ENCODE results near the gene TCEANC. TPM values are rescaled to one million over a fixed set of nuclear protein-coding genes. Genes with fewer than 3 reads are reported as not detected.
"Not testable (repeated sequence)": the region's sequence is repeated elsewhere in the genome, so short reads cannot be mapped to it uniquely, and the experiment has no call there.

TCEANC gene
- total RNA-seq, 1 experiment from 2014 or later, result 3.1 TPM

- TF ChIP-seq, protein P1, sequence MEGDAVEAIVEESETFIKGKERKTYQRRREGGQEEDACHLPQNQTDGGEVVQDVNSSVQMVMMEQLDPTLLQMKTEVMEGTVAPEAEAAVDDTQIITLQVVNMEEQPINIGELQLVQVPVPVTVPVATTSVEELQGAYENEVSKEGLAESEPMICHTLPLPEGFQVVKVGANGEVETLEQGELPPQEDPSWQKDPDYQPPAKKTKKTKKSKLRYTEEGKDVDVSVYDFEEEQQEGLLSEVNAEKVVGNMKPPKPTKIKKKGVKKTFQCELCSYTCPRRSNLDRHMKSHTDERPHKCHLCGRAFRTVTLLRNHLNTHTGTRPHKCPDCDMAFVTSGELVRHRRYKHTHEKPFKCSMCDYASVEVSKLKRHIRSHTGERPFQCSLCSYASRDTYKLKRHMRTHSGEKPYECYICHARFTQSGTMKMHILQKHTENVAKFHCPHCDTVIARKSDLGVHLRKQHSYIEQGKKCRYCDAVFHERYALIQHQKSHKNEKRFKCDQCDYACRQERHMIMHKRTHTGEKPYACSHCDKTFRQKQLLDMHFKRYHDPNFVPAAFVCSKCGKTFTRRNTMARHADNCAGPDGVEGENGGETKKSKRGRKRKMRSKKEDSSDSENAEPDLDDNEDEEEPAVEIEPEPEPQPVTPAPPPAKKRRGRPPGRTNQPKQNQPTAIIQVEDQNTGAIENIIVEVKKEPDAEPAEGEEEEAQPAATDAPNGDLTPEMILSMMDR (conservative IDR thresholded peaks at IDR 0.05; ENCODE audit: low read depth, low read length), result no peak
- TF ChIP-seq EZH2 (IDR thresholded peaks at IDR 0.05; ENCODE audit: borderline replicate concordance, low read depth, low read length, poor library complexity, severe bottlenecking), result no peak
- POLR2A ChIA-PET (ENCODE audit: low non-redundant PET), result no interaction called here
- H3K9me3 ChIP-seq (ENCODE audit: low read depth, low read length, poor library complexity, severe bottlenecking), result no peaks in the 10 kb centered on the region
- intact Hi-C loops (cut with micrococcal nuclease; ENCODE audit: unreplicated experiment), result loop anchor here (10.0 kb wide), 1 partner anchor 694 kb away; no protein-coding TSS in a partner anchor
- no peaks in the 10 kb centered on the region for H3K36me3 ChIP-seq (ENCODE audit: insufficient read depth, low read length, poor library complexity, severe bottlenecking)
- no TSS peak for BruUV-seq (replicated peaks)
- H3K27ac ChIP-seq (ENCODE audit: low read depth, low read length, poor library complexity, severe bottlenecking), result no peak overlapping the region
- no peak overlapping the region for H3K4me3 ChIP-seq (ENCODE audit: low read depth, low read length, poor library complexity, severe bottlenecking)
- no peaks in the 10 kb centered on the region for H3K27me3 ChIP-seq (replicated peaks; ENCODE audit: insufficient read depth, low read depth, low read length, poor library complexity)
- no peak for DNase-seq (ENCODE audit: low spot score)
- CTCF ChIA-PET, result no interaction called here
- no peaks in the 10 kb centered on the region for H3K4me1 ChIP-seq (ENCODE audit: insufficient read depth, low read length, poor library complexity, severe bottlenecking)
Observed at GRCh38 chrX:13638826-13639225, 14.1 kb upstream of the TCEANC start.

- POLR2A ChIA-PET (ENCODE audit: low non-redundant PET); H3K27ac ChIP-seq (ENCODE audit: low read depth, low read length, poor library complexity, severe bottlenecking); CTCF ChIA-PET; H3K36me3 ChIP-seq (ENCODE audit: insufficient read depth, low read length, poor library complexity, severe bottlenecking); H3K4me1 ChIP-seq (ENCODE audit: insufficient read depth, low read length, poor library complexity, severe bottlenecking); H3K4me3 ChIP-seq (ENCODE audit: low read depth, low read length, poor library complexity, severe bottlenecking); H3K9me3 ChIP-seq (ENCODE audit: low read depth, low read length, poor library complexity, severe bottlenecking); DNase-seq (ENCODE audit: low spot score); H3K27me3 ChIP-seq (replicated peaks; ENCODE audit: insufficient read depth, low read depth, low read length, poor library complexity); BruUV-seq (replicated peaks): not testable (repeated sequence)
- intact Hi-C loops (cut with micrococcal nuclease; ENCODE audit: unreplicated experiment), result loop anchor here (10.0 kb wide), 1 partner anchor 667 kb away; the partner anchor contains the start of gene TMSB4X
Observed at GRCh38 chrX:13641684-13642083, 11.3 kb upstream of the TCEANC start.

DNA sequence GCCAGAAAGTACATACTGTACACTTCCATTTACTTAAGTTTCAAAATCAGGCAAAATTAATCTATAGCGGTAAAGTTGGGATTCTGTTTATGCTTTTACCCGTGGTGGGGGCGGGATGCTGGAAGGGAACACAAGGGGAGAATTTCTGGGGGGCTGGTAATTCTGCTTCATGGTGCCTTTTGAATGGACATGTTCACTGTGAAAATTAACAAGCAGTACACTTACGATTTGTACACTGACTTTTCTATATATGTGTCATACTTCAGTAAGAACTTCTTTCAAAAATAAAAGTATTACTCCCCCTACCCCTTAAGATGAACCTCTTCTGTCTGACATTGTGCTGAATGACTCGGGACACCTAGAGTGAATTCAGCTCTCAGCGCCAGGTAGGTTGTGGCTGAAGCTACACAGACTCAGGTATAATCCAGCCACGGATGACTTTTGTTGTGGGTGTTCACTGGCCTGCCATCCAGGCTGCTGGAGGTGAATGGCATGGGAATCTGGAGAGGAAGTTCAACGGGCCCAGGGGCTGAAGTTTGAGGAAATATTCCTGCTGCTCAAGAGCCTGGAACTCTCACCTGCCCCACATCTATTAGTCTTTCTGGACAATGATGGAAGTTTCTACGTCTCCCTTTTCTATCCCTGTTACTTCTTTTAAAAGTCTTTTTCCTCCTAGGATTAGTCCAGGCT is 7.3 kb upstream of the TCEANC start:
- H3K4me3 ChIP-seq (ENCODE audit: low read depth, low read length, poor library complexity, severe bottlenecking), result no peak overlapping the region
- H3K27ac ChIP-seq (ENCODE audit: low read depth, low read length, poor library complexity, severe bottlenecking), result no peak overlapping the region
- no peaks in the 10 kb centered on the region for H3K9me3 ChIP-seq (ENCODE audit: low read depth, low read length, poor library complexity, severe bottlenecking)
- H3K36me3 ChIP-seq (ENCODE audit: insufficient read depth, low read length, poor library complexity, severe bottlenecking), result no peaks in the 10 kb centered on the region
- H3K27me3 ChIP-seq (replicated peaks; ENCODE audit: insufficient read depth, low read depth, low read length, poor library complexity), result no peaks in the 10 kb centered on the region
- peaks cover 4% of the 10 kb centered on the region for H3K4me1 ChIP-seq (ENCODE audit: insufficient read depth, low read length, poor library complexity, severe bottlenecking)
- intact Hi-C loops (cut with micrococcal nuclease; ENCODE audit: unreplicated experiment), result loop anchor here (1.0 to 10.0 kb wide), 3 partner anchors 131 to 671 kb away; partner anchors contain the start of gene TMSB4X
- POLR2A ChIA-PET (ENCODE audit: low non-redundant PET), result interaction anchor here (0.7 kb wide), 1 partner anchor 139 kb away, joined by 4 read pairs; no protein-coding TSS in a partner anchor
- TF ChIP-seq, protein P1 (conservative IDR thresholded peaks at IDR 0.05; ENCODE audit: low read depth, low read length), result no peak
- TF ChIP-seq EZH2 (IDR thresholded peaks at IDR 0.05; ENCODE audit: borderline replicate concordance, low read depth, low read length, poor library complexity, severe bottlenecking), result no peak
- BruUV-seq (replicated peaks), result no TSS peak
- no peak for DNase-seq (ENCODE audit: low spot score)
- CTCF ChIA-PET, result interaction anchor here (0.6 to 2.9 kb wide), 8 partner anchors 11 to 699 kb away, joined by 3 to 38 read pairs (median 6); no protein-coding TSS in a partner anchor
